ENCODE data around the gene APP. TPM values are rescaled to one million over a fixed set of nuclear protein-coding genes. Genes with fewer than 3 reads are reported as not detected.

APP gene
- total RNA-seq, 1 experiment from 2014 or later, result 560 TPM

- H3K4me1 Mint-ChIP-seq, result no peaks in the 10 kb centered on the region
- CTCF ChIA-PET, result no interaction called here
Measured at GRCh38 chr21:25885405-25885804, 285.2 kb downstream of the APP start.

GRCh38 chr21:25884311-25884710 is 286.3 kb downstream of the APP start:
- ChIA-PET POLR2A (no interaction called here), CTCF (no interaction called here)
- ATAC-seq (no peak), DNase-seq (ENCODE audit: low spot score) (no peak)
- Mint-ChIP-seq H3K9me3 (peaks cover 16% of the 10 kb centered on the region), H3K36me3 (peaks cover 81% of the 10 kb centered on the region), H3K27me3 (ENCODE audit: low read depth) (no peaks in the 10 kb centered on the region; the same call in 1 of the 2 replicates), H3K4me3 (no peak overlapping the region), H3K4me1 (0 out of 2 replicates have a peak, but pooled peaks cover 4% of the 10 kb centered on the region), H3K27ac (peak overlapping the region; percentile 78)
- TF ChIP-seq PRDM15 (CRISPR knock-in tag; IDR thresholded peaks at IDR 0.05) (no peak), PRRX2 (CRISPR knock-in tag; IDR thresholded peaks at IDR 0.05) (no peak), CREB1 (CRISPR knock-in tag; IDR thresholded peaks at IDR 0.05) (no peak), ZNF263 (CRISPR knock-in tag; IDR thresholded peaks at IDR 0.05; ENCODE audit: low read depth) (no peak), ZNF121 (CRISPR knock-in tag; IDR thresholded peaks at IDR 0.05) (no peak), SOX15 (CRISPR knock-in tag; IDR thresholded peaks at IDR 0.05) (no peak), GTF2I (CRISPR knock-in tag; conservative IDR thresholded peaks at IDR 0.05) (no peak), JAZF1 (CRISPR knock-in tag; IDR thresholded peaks at IDR 0.05) (no peak), GRHL2 (CRISPR knock-in tag; IDR thresholded peaks at IDR 0.05; ENCODE audit: insufficient replicate concordance, severe bottlenecking) (no peak), MLX (CRISPR knock-in tag; IDR thresholded peaks at IDR 0.05) (no peak), FOXJ3 (CRISPR knock-in tag; IDR thresholded peaks at IDR 0.05; ENCODE audit: borderline replicate concordance) (no peak)
- TF ChIP-seq, protein P1, sequence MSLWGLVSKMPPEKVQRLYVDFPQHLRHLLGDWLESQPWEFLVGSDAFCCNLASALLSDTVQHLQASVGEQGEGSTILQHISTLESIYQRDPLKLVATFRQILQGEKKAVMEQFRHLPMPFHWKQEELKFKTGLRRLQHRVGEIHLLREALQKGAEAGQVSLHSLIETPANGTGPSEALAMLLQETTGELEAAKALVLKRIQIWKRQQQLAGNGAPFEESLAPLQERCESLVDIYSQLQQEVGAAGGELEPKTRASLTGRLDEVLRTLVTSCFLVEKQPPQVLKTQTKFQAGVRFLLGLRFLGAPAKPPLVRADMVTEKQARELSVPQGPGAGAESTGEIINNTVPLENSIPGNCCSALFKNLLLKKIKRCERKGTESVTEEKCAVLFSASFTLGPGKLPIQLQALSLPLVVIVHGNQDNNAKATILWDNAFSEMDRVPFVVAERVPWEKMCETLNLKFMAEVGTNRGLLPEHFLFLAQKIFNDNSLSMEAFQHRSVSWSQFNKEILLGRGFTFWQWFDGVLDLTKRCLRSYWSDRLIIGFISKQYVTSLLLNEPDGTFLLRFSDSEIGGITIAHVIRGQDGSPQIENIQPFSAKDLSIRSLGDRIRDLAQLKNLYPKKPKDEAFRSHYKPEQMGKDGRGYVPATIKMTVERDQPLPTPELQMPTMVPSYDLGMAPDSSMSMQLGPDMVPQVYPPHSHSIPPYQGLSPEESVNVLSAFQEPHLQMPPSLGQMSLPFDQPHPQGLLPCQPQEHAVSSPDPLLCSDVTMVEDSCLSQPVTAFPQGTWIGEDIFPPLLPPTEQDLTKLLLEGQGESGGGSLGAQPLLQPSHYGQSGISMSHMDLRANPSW (CRISPR knock-in tag; conservative IDR thresholded peaks at IDR 0.05; ENCODE audit: low read depth), result no peak

More at GRCh38 chr21:25885405-25885804, 285.2 kb downstream of the APP start:
- H3K9me3 Mint-ChIP-seq, result peaks cover 16% of the 10 kb centered on the region
- H3K36me3 Mint-ChIP-seq, result peaks cover 82% of the 10 kb centered on the region
- no peak for ATAC-seq
- POLR2A ChIA-PET, result no interaction called here
- no peaks in the 10 kb centered on the region; the same call in 1 of the 2 replicates for H3K27me3 Mint-ChIP-seq (ENCODE audit: low read depth)
- DNase-seq (ENCODE audit: low spot score), result no peak
- TF ChIP-seq ZNF281 (CRISPR knock-in tag; IDR thresholded peaks at IDR 0.05) (no peak), NR2C2 (CRISPR knock-in tag; IDR thresholded peaks at IDR 0.05) (no peak), ZNF416 (CRISPR knock-in tag; IDR thresholded peaks at IDR 0.05) (no peak)
- TF ChIP-seq, protein P1 (CRISPR knock-in tag; conservative IDR thresholded peaks at IDR 0.05; ENCODE audit: low read depth), result no peak
- TF ChIP-seq, protein P2, sequence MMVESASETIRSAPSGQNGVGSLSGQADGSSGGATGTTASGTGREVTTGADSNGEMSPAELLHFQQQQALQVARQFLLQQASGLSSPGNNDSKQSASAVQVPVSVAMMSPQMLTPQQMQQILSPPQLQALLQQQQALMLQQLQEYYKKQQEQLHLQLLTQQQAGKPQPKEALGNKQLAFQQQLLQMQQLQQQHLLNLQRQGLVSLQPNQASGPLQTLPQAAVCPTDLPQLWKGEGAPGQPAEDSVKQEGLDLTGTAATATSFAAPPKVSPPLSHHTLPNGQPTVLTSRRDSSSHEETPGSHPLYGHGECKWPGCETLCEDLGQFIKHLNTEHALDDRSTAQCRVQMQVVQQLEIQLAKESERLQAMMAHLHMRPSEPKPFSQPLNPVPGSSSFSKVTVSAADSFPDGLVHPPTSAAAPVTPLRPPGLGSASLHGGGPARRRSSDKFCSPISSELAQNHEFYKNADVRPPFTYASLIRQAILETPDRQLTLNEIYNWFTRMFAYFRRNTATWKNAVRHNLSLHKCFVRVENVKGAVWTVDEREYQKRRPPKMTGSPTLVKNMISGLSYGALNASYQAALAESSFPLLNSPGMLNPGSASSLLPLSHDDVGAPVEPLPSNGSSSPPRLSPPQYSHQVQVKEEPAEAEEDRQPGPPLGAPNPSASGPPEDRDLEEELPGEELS (CRISPR knock-in tag; IDR thresholded peaks at IDR 0.05), result no peak
- H3K4me3 Mint-ChIP-seq, result no peak overlapping the region
- peak overlapping the region; percentile 71; the same call in 1 of the 2 replicates for H3K27ac Mint-ChIP-seq
